ENCODE results near the gene TOMM22. TPM values are rescaled to one million over a fixed set of nuclear protein-coding genes. Genes with fewer than 3 reads are reported as not detected.

TOMM22 gene
- total and polyA plus RNA-seq, 11 donors = 32.3 to 82.1 (median 67.7) TPM

GRCh38 chr22:38696606-38697424, 15.1 kb downstream of the TOMM22 start:
- 34 to 50% (median 45%) methylated on average over 3 of the region's 3 CpGs for WGBS, 4 donors
- H3K4me3 ChIP-seq = peak overlapping the region in 5 of 12 donors; percentile 3 to 87 (median 8)
- no peaks in the 10 kb centered on the region for H3K27me3 ChIP-seq
- intact Hi-C loops (cut with DNase I) = loop anchor here in 2 of 10 donors (2.0 to 10.0 kb wide), 2 partner anchors 14 to 192 kb away; partner anchors contain the start of gene DDX17 (in 1 of the 2)
- H3K4me1 ChIP-seq = peaks cover 23 to 61% (median 49%) of the 10 kb centered on the region in 12 donors
- peak overlapping the region in 11 of 12 donors; percentile 45 to 99 (median 74) for H3K27ac ChIP-seq
- TF ChIP-seq POLR2A (IDR thresholded peaks at IDR 0.05) = no peak
- TF ChIP-seq CTCF (IDR thresholded peaks at IDR 0.05) = no peak
- DNase-seq (no peak), ATAC-seq (peak in 1 of 4 donors; percentile 52)
- peaks cover 0 to 30% (median 15%) of the 10 kb centered on the region in 9 donors for H3K36me3 ChIP-seq
- H3K9me3 ChIP-seq = no peaks in the 10 kb centered on the region

GRCh38 chr22:38697425-38698089, 15.8 kb downstream of the TOMM22 start:
- Histone ChIP-seq H3K4me3 (peak overlapping the region in 6 of 12 donors; percentile 3 to 87 (median 43)), H3K27me3 (no peaks in the 10 kb centered on the region), H3K36me3 (peaks cover 0 to 22% (median 10%) of the 10 kb centered on the region in 9 donors), H3K27ac (peak overlapping the region in 11 of 12 donors; percentile 45 to 99 (median 74)), H3K9me3 (no peaks in the 10 kb centered on the region), H3K4me1 (peaks cover 23 to 61% (median 49%) of the 10 kb centered on the region in 12 donors)
- TF ChIP-seq CTCF (IDR thresholded peaks at IDR 0.05) (no peak), POLR2A (IDR thresholded peaks at IDR 0.05) (no peak)
- DNase-seq = peak in 2 of 5 donors; percentile 47 to 65
- intact Hi-C loops (cut with DNase I) = loop anchor here in 2 of 10 donors (2.0 to 10.0 kb wide), 2 partner anchors 15 to 193 kb away; partner anchors contain the start of gene DDX17 (in 1 of the 2)
- WGBS, 4 donors = 39 to 49% (median 46%) methylated on average over 8 of the region's 8 CpGs
- peak in 3 of 4 donors; percentile 17 to 44 (median 22) for ATAC-seq

- Histone ChIP-seq H3K9me3 (no peaks in the 10 kb centered on the region), H3K27me3 (no peaks in the 10 kb centered on the region), H3K4me3 (peak overlapping the region in 10 of 12 donors; percentile 57 to 94 (median 81)), H3K27ac (peak overlapping the region in 11 of 12 donors; percentile 36 to 99 (median 97)), H3K4me1 (peaks cover 23 to 61% (median 49%) of the 10 kb centered on the region in 12 donors), H3K36me3 (peaks cover 0 to 22% (median 7%) of the 10 kb centered on the region in 9 donors)
- 89 to 92% (median 91%) methylated on average over 13 of the region's 13 CpGs for WGBS, 4 donors
- TF ChIP-seq POLR2A (IDR thresholded peaks at IDR 0.05) (no peak), CTCF (IDR thresholded peaks at IDR 0.05) (no peak)
- no peak for DNase-seq
- no peak for ATAC-seq
- intact Hi-C loops (cut with DNase I) = loop anchor here in 1 of 10 donors (10.0 kb wide), 1 partner anchor 194 kb away; the partner anchor contains the start of gene DDX17
Measured at GRCh38 chr22:38698407-38699094, 16.8 kb downstream of the TOMM22 start.

All from heart left ventricle (tissue), 16 donors.